Measurements from ENCODE around the gene SELENOO. TPM values are rescaled to one million over a fixed set of nuclear protein-coding genes. Genes with fewer than 3 reads are reported as not detected.
A peak's percentile ranks its signal among the peaks of the same experiment; 100 is the strongest.

Gene SELENOO
- total RNA-seq, 4 donors from 2014 or later = 48.7 to 101 (median 74.0) TPM

DNA sequence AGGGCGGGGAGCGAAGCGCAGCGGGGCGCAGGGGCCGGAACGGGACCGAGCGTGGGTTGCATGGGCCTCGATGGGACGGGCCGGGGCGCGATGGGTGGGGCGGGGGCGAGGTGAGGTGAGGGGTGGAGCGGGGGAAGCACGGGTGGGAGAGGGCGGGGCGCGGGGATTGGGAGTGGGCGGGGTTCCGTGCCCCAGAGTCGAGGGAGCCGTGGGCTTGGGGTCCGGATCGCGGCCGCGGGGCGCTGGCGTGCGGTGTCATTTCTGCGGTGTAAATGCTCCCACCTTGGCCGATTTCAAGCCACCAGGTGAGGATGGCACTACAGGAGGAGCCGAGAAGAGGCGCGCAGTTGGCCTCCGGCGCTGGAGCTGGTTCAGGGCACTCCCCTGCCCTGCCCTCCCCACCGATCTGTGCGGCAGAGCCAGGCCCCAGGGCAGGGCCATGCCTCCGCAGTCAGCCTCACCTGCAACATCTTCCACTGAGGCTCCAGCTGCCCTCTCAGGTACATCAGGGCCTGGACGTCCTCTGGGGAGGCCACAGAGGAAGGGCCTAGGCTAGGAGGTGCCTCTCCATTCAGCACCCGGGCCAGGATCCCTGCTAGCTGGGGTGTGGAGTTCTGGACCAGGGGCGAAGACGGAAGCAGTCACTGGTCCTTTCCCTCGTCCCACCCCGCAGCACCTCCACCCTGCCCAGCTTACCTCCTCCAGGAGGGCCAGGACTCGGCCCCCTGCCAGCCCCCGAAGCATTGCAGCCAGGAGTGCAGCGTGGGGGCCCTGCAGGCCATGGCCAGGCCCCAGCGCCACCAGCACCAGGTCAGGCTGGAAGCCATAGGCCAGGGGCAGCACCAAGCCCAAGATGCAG, 44.6 kb downstream of the SELENOO start:
- peaks cover 0 to 13% (median 0%) of the 10 kb centered on the region in 3 donors for H3K36me3 ChIP-seq
- peak overlapping the region; percentile 94 to 98 (median 95) for H3K27ac ChIP-seq
- DNase-seq = no peak
- peak overlapping the region; percentile 77 to 89 (median 88) for H3K4me3 ChIP-seq
- peaks cover 13 to 79% (median 43%) of the 10 kb centered on the region in 4 donors for H3K4me1 ChIP-seq
- no peak for TF ChIP-seq POLR2A (IDR thresholded peaks at IDR 0.05)
- TF ChIP-seq, protein P1, sequence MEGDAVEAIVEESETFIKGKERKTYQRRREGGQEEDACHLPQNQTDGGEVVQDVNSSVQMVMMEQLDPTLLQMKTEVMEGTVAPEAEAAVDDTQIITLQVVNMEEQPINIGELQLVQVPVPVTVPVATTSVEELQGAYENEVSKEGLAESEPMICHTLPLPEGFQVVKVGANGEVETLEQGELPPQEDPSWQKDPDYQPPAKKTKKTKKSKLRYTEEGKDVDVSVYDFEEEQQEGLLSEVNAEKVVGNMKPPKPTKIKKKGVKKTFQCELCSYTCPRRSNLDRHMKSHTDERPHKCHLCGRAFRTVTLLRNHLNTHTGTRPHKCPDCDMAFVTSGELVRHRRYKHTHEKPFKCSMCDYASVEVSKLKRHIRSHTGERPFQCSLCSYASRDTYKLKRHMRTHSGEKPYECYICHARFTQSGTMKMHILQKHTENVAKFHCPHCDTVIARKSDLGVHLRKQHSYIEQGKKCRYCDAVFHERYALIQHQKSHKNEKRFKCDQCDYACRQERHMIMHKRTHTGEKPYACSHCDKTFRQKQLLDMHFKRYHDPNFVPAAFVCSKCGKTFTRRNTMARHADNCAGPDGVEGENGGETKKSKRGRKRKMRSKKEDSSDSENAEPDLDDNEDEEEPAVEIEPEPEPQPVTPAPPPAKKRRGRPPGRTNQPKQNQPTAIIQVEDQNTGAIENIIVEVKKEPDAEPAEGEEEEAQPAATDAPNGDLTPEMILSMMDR (IDR thresholded peaks at IDR 0.05) = no peak
- H3K27me3 ChIP-seq = no peaks in the 10 kb centered on the region
- no peaks in the 10 kb centered on the region for H3K9me3 ChIP-seq

DNA sequence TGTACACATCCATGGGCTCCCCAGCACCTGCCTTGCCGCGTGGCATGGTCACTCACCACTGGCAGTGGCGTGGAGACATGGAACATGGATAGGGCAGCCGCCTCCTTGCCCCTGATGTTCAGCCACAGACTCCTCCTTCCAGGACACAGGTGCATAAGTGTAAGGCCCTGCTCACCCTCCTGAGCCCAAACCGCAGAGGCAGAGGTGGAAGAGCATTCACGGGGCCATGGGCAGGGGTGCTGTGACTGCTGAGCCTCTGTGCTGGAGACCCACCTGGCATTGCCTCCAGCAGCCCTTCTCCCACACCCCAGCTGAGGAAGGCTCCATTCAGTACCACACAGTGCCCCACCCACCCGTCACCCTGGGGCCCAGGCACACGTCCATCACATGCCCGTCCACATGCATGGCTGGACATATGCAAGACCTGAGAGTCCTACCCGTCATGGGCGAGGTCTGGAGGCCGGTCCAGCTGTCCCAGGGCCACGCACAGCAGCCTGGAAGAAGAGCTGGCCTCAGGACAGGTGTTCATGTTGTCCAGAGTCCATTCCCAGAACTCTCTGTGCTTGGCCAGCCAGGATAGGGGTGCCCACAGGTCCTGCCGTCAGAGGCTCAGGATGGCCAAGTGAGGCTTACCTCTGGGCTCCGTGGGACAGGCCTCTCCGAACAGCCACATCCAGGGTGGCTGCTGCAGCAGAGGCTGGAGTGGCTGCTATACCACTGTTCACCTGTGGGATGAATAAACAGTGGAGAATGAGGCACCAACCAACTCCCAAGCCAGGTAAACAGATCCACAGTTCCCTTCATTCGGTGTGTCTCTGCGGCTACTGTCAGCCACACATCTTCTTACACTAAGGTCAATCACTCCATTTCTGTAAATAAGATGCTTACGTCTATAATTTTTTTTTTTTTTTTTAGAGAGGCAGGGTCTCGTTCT, 45.7 kb downstream of the SELENOO start:
- DNase-seq = no peak
- H3K9me3 ChIP-seq = no peaks in the 10 kb centered on the region
- no peak for TF ChIP-seq POLR2A (IDR thresholded peaks at IDR 0.05)
- TF ChIP-seq, protein P1 (IDR thresholded peaks at IDR 0.05) = peak in 2 of 6 experiments; percentile 16 to 28
- H3K36me3 ChIP-seq = peaks cover 0 to 13% (median 0%) of the 10 kb centered on the region in 3 donors
- H3K27ac ChIP-seq = no peak overlapping the region
- no peaks in the 10 kb centered on the region for H3K27me3 ChIP-seq
- peaks cover 10 to 74% (median 46%) of the 10 kb centered on the region in 4 donors for H3K4me1 ChIP-seq
- peak overlapping the region in 1 of 4 donors; percentile 77 for H3K4me3 ChIP-seq

DNA sequence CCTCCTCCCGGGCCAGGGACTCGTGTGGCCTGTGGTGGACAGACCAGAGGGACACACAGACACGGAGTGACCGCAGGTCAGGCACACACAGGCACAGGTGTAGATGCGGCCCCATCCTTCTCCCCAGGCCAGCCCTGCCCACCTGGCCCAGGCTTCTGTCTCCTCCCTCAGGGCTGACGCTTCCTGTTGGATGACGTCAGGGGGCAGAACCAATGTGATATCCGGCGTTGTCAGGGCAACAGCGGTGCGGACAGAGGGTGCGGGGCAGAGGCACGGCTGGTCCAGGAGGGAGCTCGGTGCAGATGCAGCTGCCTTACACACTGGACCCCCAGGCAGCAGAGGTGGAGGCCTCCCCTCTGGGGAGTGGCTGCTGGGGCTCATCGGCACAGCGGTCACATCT, 46.9 kb downstream of the SELENOO start:
- Histone ChIP-seq H3K27me3 (no peaks in the 10 kb centered on the region), H3K9me3 (no peaks in the 10 kb centered on the region), H3K4me1 (peaks cover 9 to 68% (median 41%) of the 10 kb centered on the region in 4 donors), H3K4me3 (no peak overlapping the region), H3K36me3 (peaks cover 0 to 13% (median 0%) of the 10 kb centered on the region in 3 donors), H3K27ac (peak overlapping the region in 2 of 4 donors; percentile 11 to 25)
- peak; percentile 66 to 83 (median 75) for DNase-seq
- TF ChIP-seq, protein P1 (IDR thresholded peaks at IDR 0.05) = no peak
- no peak for TF ChIP-seq POLR2A (IDR thresholded peaks at IDR 0.05)

DNA sequence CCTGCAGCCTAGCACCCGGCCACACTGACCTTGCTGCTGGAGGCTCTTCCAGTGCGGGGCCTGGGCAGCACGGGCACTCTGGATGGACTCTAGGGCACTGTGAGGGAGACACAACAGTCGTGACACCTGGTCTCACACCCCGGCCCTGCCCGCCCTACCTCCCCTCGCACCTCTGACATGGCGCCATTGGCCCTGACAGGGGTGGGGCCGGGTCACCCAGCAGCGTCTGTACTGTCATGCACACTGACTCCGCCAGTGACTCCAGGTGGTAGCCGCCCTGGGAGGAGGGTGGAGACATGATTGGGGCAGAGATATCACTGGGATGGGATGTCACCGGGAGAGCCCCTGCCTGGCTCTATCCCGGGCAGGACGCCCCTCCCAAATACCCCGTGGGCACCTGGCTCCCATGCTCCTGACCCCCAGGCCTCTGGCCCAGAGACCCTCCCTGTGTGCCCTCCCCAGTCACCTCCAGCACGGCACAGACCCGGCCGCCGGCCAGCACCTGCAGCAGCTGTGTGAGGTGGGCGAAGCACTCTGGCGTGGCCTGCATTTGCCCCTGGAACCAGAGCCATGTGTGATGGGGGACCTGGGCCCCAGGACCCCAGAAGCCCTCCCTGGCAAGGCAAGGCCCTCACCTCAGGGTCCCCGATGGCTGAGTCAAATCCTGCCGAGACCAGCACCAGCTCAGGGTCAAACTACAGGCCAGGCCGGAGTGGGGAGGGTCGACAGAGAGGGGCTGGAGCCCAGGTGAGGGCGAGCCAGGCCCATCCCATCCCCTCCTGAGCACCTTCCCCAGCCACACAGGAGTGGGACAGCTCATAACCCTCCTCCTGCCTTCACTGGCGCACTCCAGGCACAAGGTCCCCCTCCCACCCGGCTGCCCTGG, 47.6 kb downstream of the SELENOO start:
- H3K36me3 ChIP-seq = peaks cover 0 to 13% (median 0%) of the 10 kb centered on the region in 3 donors
- DNase-seq = no peak
- peaks cover 9 to 61% (median 35%) of the 10 kb centered on the region in 4 donors for H3K4me1 ChIP-seq
- H3K27ac ChIP-seq = peak overlapping the region in 2 of 4 donors; percentile 11 to 25
- no peaks in the 10 kb centered on the region for H3K27me3 ChIP-seq
- no peaks in the 10 kb centered on the region for H3K9me3 ChIP-seq
- TF ChIP-seq, protein P1 (IDR thresholded peaks at IDR 0.05) = no peak
- TF ChIP-seq POLR2A (IDR thresholded peaks at IDR 0.05) = no peak
- H3K4me3 ChIP-seq = no peak overlapping the region

Data from Peyer's patch (tissue), 4 donors.